H1 (cell line): ENCODE results near the gene USF1. TPM values are rescaled to one million over a fixed set of nuclear protein-coding genes. Genes with fewer than 3 reads are reported as not detected.

Experiments used
- CTCF ChIA-PET: fragments of 300-600 bp; sonication (Branson Sonifier 250); formaldehyde crosslinking; loops from one replicate; lab custom pipeline; 2021; ENCODE audit not compliant: partially characterized antibody; lab: Charles Lee
- POLR2A ChIA-PET: fragments of 300-600 bp; sonication (Branson Sonifier 250); formaldehyde crosslinking; loops from one replicate; lab custom pipeline; 2021; ENCODE audit warnings: inconsistent platforms; ENCODE audit not compliant: partially characterized antibody; lab: Charles Lee
- DNase-seq, 2 experiments: peaks; one replicate each; pipeline versions ENCODE4 v3.0.0 to v3.0.0-alpha.2; 2010 to 2022; ENCODE audit warnings: low spot score in 2 of 2, low read depth in 1 of 2, mixed read lengths in 1 of 2
- FAIRE-seq: peaks from 2 replicates; lab custom pipeline; 2011; peaks lifted over from hg19 to GRCh38; lab: Jason Lieb, UNC
- H2AFZ ChIP-seq: 2 replicates; pipeline ENCODE4 v1.8.1; 2012; ENCODE audit warnings: low read length, inconsistent platforms
- H2AK5ac ChIP-seq: 2 replicates; pipeline ENCODE4 v1.6.1; 2013; ENCODE audit warnings: low read depth, low read length
- H2BK120ac ChIP-seq: replicated peaks from 2 replicates; pipeline ENCODE3; 2013; ENCODE audit warnings: low read depth, low read length, inconsistent platforms
- H2BK12ac ChIP-seq: 2 replicates; pipeline ENCODE4 v1.6.1; 2013; ENCODE audit warnings: low read depth, low read length
- H2BK15ac ChIP-seq: 2 replicates; pipeline ENCODE4 v1.6.1; 2013; ENCODE audit warnings: low read length
- H2BK20ac ChIP-seq: 2 replicates; pipeline ENCODE4 v1.6.1; 2013; ENCODE audit warnings: low read length
- H2BK5ac ChIP-seq: 2 replicates; pipeline ENCODE4 v1.6.1; 2013; ENCODE audit warnings: low read depth, low read length
- H3K14ac ChIP-seq: 2 replicates; pipeline ENCODE4 v1.6.1; 2013; ENCODE audit warnings: inconsistent platforms; ENCODE audit not compliant: insufficient read length
- H3K18ac ChIP-seq: 2 replicates; pipeline ENCODE4 v1.6.1; 2013; ENCODE audit warnings: low read length; ENCODE audit errors: extremely low read depth
- H3K23ac ChIP-seq: 2 replicates; pipeline ENCODE4 v1.6.1; 2013; ENCODE audit warnings: inconsistent platforms; ENCODE audit not compliant: insufficient read length
- H3K23me2 ChIP-seq: 2 replicates; pipeline ENCODE4 v1.6.1; 2013; ENCODE audit warnings: low read depth, low read length
- H3K27ac ChIP-seq: 2 replicates; pipeline ENCODE4 v1.6.1; 2011; ENCODE audit warnings: low read depth, low read length, inconsistent platforms
- H3K27me3 ChIP-seq, 4 experiments: replicated peaks in 1 of 4; 1 replicate in 1 of 4; 2 replicates in 3 of 4; pipeline versions ENCODE4 v1.6.1 to v1.8.1; 2011 to 2013; ENCODE audit warnings: low read length in 3 of 4, mild to moderate bottlenecking in 3 of 4, inconsistent platforms in 2 of 4, mixed read lengths in 2 of 4, moderate library complexity in 1 of 4; ENCODE audit not compliant: control insufficient read depth in 3 of 4, insufficient read depth in 3 of 4; ENCODE audit errors: extremely low read depth in 1 of 4
- H3K36me3 ChIP-seq, 4 experiments: 2 replicates each; pipeline versions ENCODE4 v1.6.1 to v1.8.1; 2011 to 2013; ENCODE audit warnings: mild to moderate bottlenecking in 4 of 4, low read length in 3 of 4, moderate library complexity in 2 of 4, control low read depth in 1 of 4, inconsistent platforms in 1 of 4; ENCODE audit not compliant: insufficient read depth in 4 of 4, control insufficient read depth in 2 of 4
- H3K4ac ChIP-seq: replicated peaks from 2 replicates; pipeline ENCODE3; 2013; ENCODE audit warnings: low read length, low read depth, mixed read lengths, inconsistent platforms; ENCODE audit not compliant: insufficient read length
- H3K4me1 ChIP-seq, 4 experiments: replicated peaks in 1 of 4; 1 replicate in 1 of 4; 2 replicates in 3 of 4; pipeline versions ENCODE4 v1.6.1 to v1.8.1; 2011 to 2013; ENCODE audit warnings: low read length in 3 of 4, inconsistent platforms in 2 of 4, mixed read lengths in 1 of 4; ENCODE audit not compliant: insufficient read depth in 4 of 4, control insufficient read depth in 3 of 4
- H3K4me2 ChIP-seq, 2 experiments: 2 replicates each; pipeline versions ENCODE4 v1.6.1 to v1.8.1; 2011 to 2013; ENCODE audit warnings: low read depth in 2 of 2, low read length in 2 of 2, control low read depth in 1 of 2, inconsistent platforms in 1 of 2, mild to moderate bottlenecking in 1 of 2; ENCODE audit not compliant: insufficient read depth in 1 of 2
- H3K4me3 ChIP-seq, 4 experiments: fragments of 200-600, 300-600 bp in 1 of 4; sonication (generic), shearing (Covaris generic), sonication (Bioruptor Twin) in 1 of 4; 2 replicates each; pipeline versions ENCODE4 v1.5.1 to v1.8.1; 2011 to 2016; ENCODE audit warnings: low read length in 4 of 4, low read depth in 3 of 4, control low read depth in 2 of 4, inconsistent platforms in 2 of 4, mild to moderate bottlenecking in 2 of 4, mixed read lengths in 1 of 4, moderate library complexity in 1 of 4; ENCODE audit not compliant: insufficient read depth in 2 of 4; ENCODE audit errors: extremely low read depth in 1 of 4
- H3K56ac ChIP-seq: replicated peaks from 2 replicates; pipeline ENCODE3; 2013; ENCODE audit warnings: low read depth, mild to moderate bottlenecking, mixed read lengths, low read length, inconsistent platforms; ENCODE audit not compliant: insufficient read length
- H3K79me1 ChIP-seq: 2 replicates; pipeline ENCODE4 v1.6.1; 2013; ENCODE audit warnings: low read depth, low read length, control low read depth
- H3K79me2 ChIP-seq, 2 experiments: 2 replicates each; pipeline versions ENCODE4 v1.6.1 to v1.8.1; 2012 to 2013; ENCODE audit warnings: low read length in 2 of 2, mild to moderate bottlenecking in 2 of 2, inconsistent platforms in 1 of 2; ENCODE audit not compliant: insufficient read depth in 2 of 2, control insufficient read depth in 1 of 2
- H3K9ac ChIP-seq, 4 experiments: replicated peaks in 1 of 4; 1 replicate in 1 of 4; 2 replicates in 3 of 4; pipeline versions ENCODE4 v1.6.1 to v1.8.1; 2011 to 2013; ENCODE audit warnings: low read depth in 3 of 4, low read length in 3 of 4, control low read depth in 2 of 4, mild to moderate bottlenecking in 2 of 4, moderate library complexity in 2 of 4, inconsistent platforms in 1 of 4; ENCODE audit errors: extremely low read depth in 1 of 4
- H3K9me3 ChIP-seq, 2 experiments: 2 replicates each; pipeline versions ENCODE4 v1.6.1 to v1.8.1; 2012 to 2013; ENCODE audit warnings: mild to moderate bottlenecking in 2 of 2, moderate library complexity in 2 of 2, control low read depth in 1 of 2, inconsistent platforms in 1 of 2, low read depth in 1 of 2, low read length in 1 of 2, mixed read lengths in 1 of 2; ENCODE audit not compliant: insufficient read depth in 2 of 2
- H4K20me1 ChIP-seq, 2 experiments: replicated peaks in 1 of 2; 2 replicates each; pipeline versions ENCODE3 to v1.8.1; 2011 to 2013; ENCODE audit warnings: inconsistent platforms in 2 of 2, low read length in 2 of 2, mild to moderate bottlenecking in 1 of 2; ENCODE audit not compliant: insufficient read depth in 2 of 2, control insufficient read depth in 1 of 2
- H4K5ac ChIP-seq: 2 replicates; pipeline ENCODE4 v1.6.1; 2013; ENCODE audit warnings: low read length, low read depth, mixed read lengths, inconsistent platforms; ENCODE audit not compliant: insufficient read length
- H4K8ac ChIP-seq: 2 replicates; pipeline ENCODE4 v1.8.0; 2013; ENCODE audit warnings: mild to moderate bottlenecking, moderate library complexity, low read length, inconsistent platforms; ENCODE audit not compliant: insufficient read depth; ENCODE audit errors: extremely low read depth
- H4K91ac ChIP-seq: replicated peaks from 2 replicates; pipeline ENCODE3; 2013; ENCODE audit warnings: low read length, mixed read lengths, inconsistent platforms; ENCODE audit not compliant: insufficient read length
- BCL11A ChIP-seq, 2 experiments: IDR thresholded peaks; one replicate each; pipeline ENCODE4 v1.6.1; 2011; ENCODE audit warnings: low read depth in 2 of 2, low read length in 2 of 2, mild to moderate bottlenecking in 2 of 2
- CHD2 ChIP-seq: IDR thresholded peaks from 2 replicates; pipeline ENCODE4 v1.6.1; 2012; ENCODE audit warnings: low read length, improper control_type of control experiment
- KDM1A ChIP-seq: fragments of 200-600, 300-600 bp; sonication (generic); IDR thresholded peaks from 2 replicates; pipeline ENCODE4 v1.7.1; 2016; ENCODE audit warnings: mild to moderate bottlenecking, low read length, borderline replicate concordance
- POLR2A ChIP-seq, 2 experiments: IDR thresholded peaks; 1 replicate in 1 of 2; 2 replicates in 1 of 2; pipeline ENCODE4 v1.6.1; 2011; ENCODE audit warnings: low read depth in 2 of 2, low read length in 2 of 2, mild to moderate bottlenecking in 2 of 2; ENCODE audit errors: control extremely low read depth in 1 of 2
- RAD21 ChIP-seq, 2 experiments: IDR thresholded peaks in 1 of 2; conservative IDR thresholded peaks in 1 of 2; 2 replicates each; pipeline ENCODE4 v1.6.1; 2011; ENCODE audit warnings: low read depth in 2 of 2, low read length in 2 of 2, improper control_type of control experiment in 1 of 2, inconsistent platforms in 1 of 2, mild to moderate bottlenecking in 1 of 2, moderate library complexity in 1 of 2
- RBBP5 ChIP-seq: IDR thresholded peaks from 2 replicates; pipeline ENCODE4 v1.7.1; 2012; ENCODE audit warnings: low read depth, mild to moderate bottlenecking, inconsistent platforms, low read length, moderate library complexity, borderline replicate concordance
- RFX5 ChIP-seq: IDR thresholded peaks from 2 replicates; pipeline ENCODE4 v1.6.1; 2011; ENCODE audit warnings: low read depth, low read length, improper control_type of control experiment, borderline replicate concordance
- WGBS, 2 experiments: shearing (Covaris generic) in 1 of 2; methylation state at CpG; one replicate each; pipeline versions ENCODE4 v1.1.6 to v1.1.7; 2013 to 2015; ENCODE audit warnings: low lambda C conversion rate in 2 of 2, mixed read lengths in 2 of 2, inconsistent platforms in 1 of 2, low coverage in 1 of 2, missing lambda C conversion rate in 1 of 2; ENCODE audit not compliant: insufficient replicate concordance in 2 of 2, insufficient coverage in 1 of 2, insufficient read length in 1 of 2; ENCODE audit errors: extremely low coverage in 1 of 2, missing lambda C conversion rate in 1 of 2; 5-methylcytosine and 5-hydroxymethylcytosine counted together
- polyA plus RNA-seq, 7 experiments: library from polyadenylated mRNA; depleted of rRNA in 3 of 7; stranded (reverse) in 5 of 7; unstranded in 2 of 7; fragments of >200 nt in 5 of 7; fragments of 200-250 nt in 2 of 7; gene quantifications; 1 replicate in 5 of 7; 2 replicates in 1 of 7; 4 replicates in 1 of 7; pipeline versions ENCODE4 v1.2.1 to v1.2.3, GENCODE V29; 2011 to 2013; ENCODE audit warnings: missing spikeins in 2 of 7, mixed read lengths in 2 of 7
- total RNA-seq: library from RNA; stranded (reverse); fragmentation: NEBNext Ultra II Directional; extraction: Animal tissue kit (Norgen Biotek cat#: 25700); gene quantifications from 2 replicates; pipeline ENCODE4 v1.2.1, GENCODE V29; 2021

The USF1 gene
- total and polyA plus RNA-seq, 2 of the 8 experiments (the other 6 are each of a cell fraction or from before 2014, with no cell fraction given): 45.7 to 68.9 TPM

DNA sequence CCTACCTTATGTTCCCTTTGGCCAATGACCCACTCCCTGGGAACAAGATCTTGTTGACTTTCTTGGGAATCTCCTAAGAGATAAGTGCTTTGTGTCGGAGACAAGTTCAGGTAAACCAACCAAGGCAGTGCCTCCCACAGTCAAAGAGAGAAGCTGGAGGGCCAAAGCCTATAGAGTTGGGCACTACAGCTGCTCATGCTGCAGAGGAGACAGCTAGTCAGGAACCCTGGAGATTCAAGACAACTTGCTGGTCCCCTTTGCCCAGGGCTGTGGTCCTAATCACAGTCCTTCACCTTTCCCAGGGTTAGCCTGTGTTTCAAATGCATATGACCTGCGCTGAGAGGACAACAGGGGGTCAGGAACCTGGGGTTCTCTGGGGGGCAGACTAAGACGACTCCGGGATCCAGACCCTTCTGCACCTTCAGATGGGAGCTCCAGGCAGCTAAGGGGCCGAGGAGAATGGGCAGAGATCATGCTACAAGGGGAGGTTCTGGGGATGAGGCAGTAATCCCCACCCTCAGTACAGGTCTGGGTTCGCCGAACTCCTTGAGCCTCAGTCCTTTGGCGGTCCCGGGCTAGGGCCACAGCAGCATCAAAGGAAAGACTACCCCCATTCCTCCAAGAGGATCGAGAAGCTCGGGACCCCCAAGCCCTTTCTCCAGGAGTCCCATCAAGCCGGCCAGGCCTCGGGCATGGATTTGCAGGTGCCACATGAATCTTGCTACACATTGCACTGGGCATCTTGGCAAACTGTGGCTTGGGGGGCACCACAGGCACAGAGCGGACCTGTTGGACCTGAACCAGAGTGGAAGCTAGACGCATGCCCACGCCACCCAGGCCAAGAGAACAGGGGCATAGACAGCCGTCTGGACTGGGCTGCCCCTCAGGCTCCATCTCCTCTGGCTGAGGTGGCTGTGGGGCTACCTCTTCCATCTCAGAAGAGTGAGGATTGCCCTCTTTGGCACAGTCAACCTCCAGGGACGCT is 2.0 kb upstream of the USF1 start:
- Histone ChIP-seq H4K8ac (no peak overlapping the region), H3K36me3 (peaks cover under 1 to 4% (median 2%) of the 10 kb centered on the region in 4 experiments; a peak in 5 of 8 replicates), H2BK20ac (no peak overlapping the region), H3K23ac (no peak overlapping the region), H3K9ac (no peak overlapping the region), H3K4me2 (no peak overlapping the region), H3K27ac (no peak overlapping the region), H2AFZ (no peak overlapping the region), H3K4me1 (peaks cover 0 to 4% (median 1%) of the 10 kb centered on the region in 4 experiments; a peak in 2 of 7 replicates), H3K4ac (no peak overlapping the region), H3K56ac (no peak overlapping the region), H2BK15ac (no peak overlapping the region), H3K27me3 (peaks cover 0 to 17% (median 8%) of the 10 kb centered on the region in 4 experiments; a peak in 6 of 7 replicates), H2BK12ac (no peak overlapping the region), H2BK120ac (no peak overlapping the region), H2AK5ac (no peak overlapping the region), H2BK5ac (no peak overlapping the region), H4K5ac (no peak overlapping the region), H3K79me2 (peaks cover 0 to 19% of the 10 kb centered on the region in 2 experiments; a peak in 2 of 4 replicates), H3K9me3 (peaks cover 0 to 12% of the 10 kb centered on the region in 2 experiments; a peak in 1 of 4 replicates), H3K23me2 (peaks cover 7% of the 10 kb centered on the region), H3K79me1 (peaks cover 7% of the 10 kb centered on the region), H3K4me3 (no peak overlapping the region; a peak in 2 of 8 replicates), H4K20me1 (no peaks in the 10 kb centered on the region), H3K14ac (no peak overlapping the region), H4K91ac (no peak overlapping the region), H3K18ac (no peak overlapping the region)
- DNase-seq: no peak
- FAIRE-seq: no peak
- ChIA-PET CTCF (interaction anchor here (0.5 to 4.1 kb wide), 4 partner anchors 36 to 57 kb away, joined by 3 to 26 read pairs (median 7); partner anchors contain the start of gene KLHDC9), POLR2A (interaction anchor here (1.1 to 4.0 kb wide), 8 partner anchors 9 to 86 kb away, joined by 3 to 28 read pairs (median 10); partner anchors contain the start of genes DEDD, F11R, KLHDC9 and TSTD1)
- 96% methylated on average over 18 of the region's 18 CpGs; no CpG with 5 or more reads in 1 of the 2 experiments for WGBS, 2 experiments
- TF ChIP-seq KDM1A: no peak
- no peak for TF ChIP-seq CHD2
- TF ChIP-seq RFX5: no peak
- TF ChIP-seq RBBP5: no peak
- TF ChIP-seq POLR2A (IDR thresholded peaks at IDR 0.05; ENCODE audit: control extremely low read depth in 1 of 2, low read depth in 2 of 2, low read length in 2 of 2): no peak
- TF ChIP-seq RAD21 (IDR thresholded peaks at IDR 0.05 in 1 of 2, conservative IDR thresholded peaks at IDR 0.05 in 1 of 2; ENCODE audit: low read depth in 2 of 2, low read length in 2 of 2): no peak
- no peak for TF ChIP-seq BCL11A (IDR thresholded peaks at IDR 0.05; ENCODE audit: low read depth in 2 of 2, low read length in 2 of 2)
